IMR-90 (cell line): ENCODE results near the gene DCUN1D2. TPM values are rescaled to one million over a fixed set of nuclear protein-coding genes. Genes with fewer than 3 reads are reported as not detected.

Experiments used
- ATAC-seq: fragments of 200-7000 bp; cut with Tn5 transposase; 2 replicates; pipeline ENCODE4 v1.9.1; 2020; ENCODE audit warnings: low read depth, mild to moderate bottlenecking, moderate library complexity
- BruUV-seq: library from RNA; stranded (reverse); fragments of 400-500 nt; replicated peaks from 2 replicates; lab custom pipeline; 2021; lab: Mats Ljungman, UMichigan
- CTCF ChIA-PET: fragments of 300-600 bp; formaldehyde crosslinking; extraction: SDS; loops from one replicate; lab custom pipeline; 2021; ENCODE audit warnings: antibody characterized with exemption; lab: Yijun Ruan, JAX
- POLR2A ChIA-PET: fragments of 300-600 bp; sonication (Branson Sonifier 250); formaldehyde crosslinking; loops from one replicate; lab custom pipeline; 2022; ENCODE audit warnings: antibody characterized with exemption; ENCODE audit not compliant: unreplicated experiment; lab: Charles Lee
- DNase-seq: peaks from one replicate; pipeline ENCODE4 v3.0.0; 2013
- H2AFZ ChIP-seq: replicated peaks from 2 replicates; pipeline ENCODE3; 2013; ENCODE audit warnings: low read length, mild to moderate bottlenecking; ENCODE audit not compliant: poor library complexity
- H2AK5ac ChIP-seq: 2 replicates; pipeline ENCODE4 v1.6.1; 2013; ENCODE audit warnings: low read depth, low read length, inconsistent platforms
- H2AK9ac ChIP-seq: replicated peaks from 2 replicates; pipeline ENCODE3; 2013; ENCODE audit warnings: mild to moderate bottlenecking, low read depth, low read length, moderate library complexity; ENCODE audit not compliant: poor library complexity
- H2BK120ac ChIP-seq: 2 replicates; pipeline ENCODE4 v1.6.1; 2013; ENCODE audit warnings: low read depth, low read length, inconsistent platforms
- H2BK15ac ChIP-seq: 3 replicates; pipeline ENCODE4 v1.6.1; 2013; ENCODE audit warnings: low read depth, low read length, inconsistent platforms
- H2BK20ac ChIP-seq: 2 replicates; pipeline ENCODE4 v1.6.1; 2013; ENCODE audit warnings: low read depth, mild to moderate bottlenecking, inconsistent platforms, low read length, moderate library complexity
- H2BK5ac ChIP-seq: 2 replicates; pipeline ENCODE4 v1.6.1; 2013; ENCODE audit warnings: mild to moderate bottlenecking, low read depth, low read length, inconsistent platforms; ENCODE audit not compliant: poor library complexity, severe bottlenecking
- H3K14ac ChIP-seq: replicated peaks from 2 replicates; pipeline ENCODE4 v1.6.1; 2013; ENCODE audit warnings: low read depth, low read length, inconsistent platforms
- H3K18ac ChIP-seq: 2 replicates; pipeline ENCODE4 v1.6.1; 2013; ENCODE audit warnings: low read depth, low read length, control low read depth
- H3K23ac ChIP-seq: 2 replicates; pipeline ENCODE4 v1.6.1; 2013; ENCODE audit warnings: low read depth, low read length, inconsistent platforms
- H3K27ac ChIP-seq: 2 replicates; pipeline ENCODE4 v1.5.1; 2013; ENCODE audit warnings: mild to moderate bottlenecking, control low read depth, low read length; ENCODE audit not compliant: insufficient read depth
- H3K27me3 ChIP-seq: 2 replicates; pipeline ENCODE4 v1.6.1; 2013; ENCODE audit warnings: low read length; ENCODE audit not compliant: control insufficient read depth, insufficient read depth
- H3K36me3 ChIP-seq: 2 replicates; pipeline ENCODE4 v1.6.1; 2013; ENCODE audit warnings: low read length, mixed read lengths; ENCODE audit not compliant: control insufficient read depth, insufficient read depth
- H3K4ac ChIP-seq: 2 replicates; pipeline ENCODE4 v1.6.1; 2013; ENCODE audit warnings: low read depth, low read length, inconsistent platforms
- H3K4me1 ChIP-seq: 2 replicates; pipeline ENCODE4 v1.6.1; 2013; ENCODE audit warnings: low read length, mixed read lengths; ENCODE audit not compliant: control insufficient read depth, insufficient read depth
- H3K4me2 ChIP-seq: 2 replicates; pipeline ENCODE4 v1.6.1; 2013; ENCODE audit warnings: low read depth, mild to moderate bottlenecking, control low read depth, low read length, moderate library complexity
- H3K4me3 ChIP-seq: 2 replicates; pipeline ENCODE4 v1.5.1; 2013; ENCODE audit warnings: low read depth, mild to moderate bottlenecking, control low read depth, low read length, moderate library complexity; ENCODE audit not compliant: insufficient read depth
- H3K56ac ChIP-seq: 2 replicates; pipeline ENCODE4 v1.6.1; 2013; ENCODE audit warnings: low read length, inconsistent platforms; ENCODE audit not compliant: insufficient read depth; ENCODE audit errors: extremely low read depth
- H3K79me1 ChIP-seq, 2 experiments: 2 replicates each; pipeline ENCODE4 v1.6.1; 2013; ENCODE audit warnings: low read length in 2 of 2, inconsistent platforms in 1 of 2, low read depth in 1 of 2
- H3K9ac ChIP-seq: 2 replicates; pipeline ENCODE4 v1.6.1; 2013; ENCODE audit warnings: low read depth, low read length, control low read depth
- H3K9me1 ChIP-seq: 2 replicates; pipeline ENCODE4 v1.6.1; 2013; ENCODE audit warnings: low read length, inconsistent platforms; ENCODE audit not compliant: insufficient read depth
- H3K9me3 ChIP-seq: 2 replicates; pipeline ENCODE4 v1.6.1; 2013; ENCODE audit warnings: low read length; ENCODE audit not compliant: control insufficient read depth, insufficient read depth
- H4K20me1 ChIP-seq: 2 replicates; pipeline ENCODE4 v1.6.1; 2013; ENCODE audit warnings: low read length, inconsistent platforms; ENCODE audit not compliant: insufficient read depth
- H4K5ac ChIP-seq: 2 replicates; pipeline ENCODE4 v1.6.1; 2013; ENCODE audit warnings: mild to moderate bottlenecking, low read depth, low read length, control low read depth
- H4K8ac ChIP-seq, 2 experiments: 2 replicates each; pipeline ENCODE4 v1.6.1; 2013; ENCODE audit warnings: low read depth in 2 of 2, low read length in 2 of 2, control low read depth in 1 of 2, inconsistent platforms in 1 of 2
- H4K91ac ChIP-seq: 2 replicates; pipeline ENCODE4 v1.6.1; 2013; ENCODE audit warnings: low read depth, low read length, inconsistent platforms; ENCODE audit not compliant: insufficient read depth
- BHLHE40 ChIP-seq: fragments of 150-350 bp; IDR thresholded peaks from 2 replicates; pipeline ENCODE4 v1.6.1; 2016; ENCODE audit warnings: mild to moderate bottlenecking, low read depth, low read length
- CEBPB ChIP-seq: IDR thresholded peaks from 2 replicates; pipeline ENCODE4 v1.6.1; 2012; ENCODE audit warnings: low read depth, low read length, improper control_type of control experiment
- FOS ChIP-seq: fragments of 150-350 bp; IDR thresholded peaks from 2 replicates; pipeline ENCODE4 v1.6.1; 2016; ENCODE audit warnings: low read depth, low read length
- MAZ ChIP-seq: IDR thresholded peaks from 2 replicates; pipeline ENCODE4 v1.6.1; 2012; ENCODE audit warnings: low read depth, mild to moderate bottlenecking, low read length, improper control_type of control experiment, moderate library complexity, borderline replicate concordance
- MXI1 ChIP-seq: IDR thresholded peaks from 2 replicates; pipeline ENCODE4 v1.6.1; 2012; ENCODE audit warnings: low read depth, mild to moderate bottlenecking, low read length, moderate library complexity, borderline replicate concordance
- NFE2L2 ChIP-seq: fragments of 150-350 bp; IDR thresholded peaks from 2 replicates; pipeline ENCODE4 v1.6.1; 2016; ENCODE audit warnings: low read depth, mild to moderate bottlenecking, low read length
- POLR2A ChIP-seq: IDR thresholded peaks from 2 replicates; pipeline ENCODE4 v1.6.1; 2012; ENCODE audit warnings: mild to moderate bottlenecking, low read depth, low read length
- RAD21 ChIP-seq: IDR thresholded peaks from 2 replicates; pipeline ENCODE4 v1.6.1; 2012; ENCODE audit warnings: low read length, improper control_type of control experiment
- RCOR1 ChIP-seq: IDR thresholded peaks from 2 replicates; pipeline ENCODE4 v1.6.1; 2012; ENCODE audit warnings: mild to moderate bottlenecking, low read length, improper control_type of control experiment; ENCODE audit not compliant: insufficient replicate concordance
- RFX5 ChIP-seq: IDR thresholded peaks from 2 replicates; pipeline ENCODE4 v1.8.0; 2012; ENCODE audit warnings: low read depth, mild to moderate bottlenecking, low read length, moderate library complexity
- WGBS, 2 experiments: methylation state at CpG; one replicate each; pipeline versions ENCODE4 v1.1.5 to v1.1.7; 2013; ENCODE audit warnings: missing lambda C conversion rate in 2 of 2; ENCODE audit not compliant: insufficient read length in 1 of 2; ENCODE audit errors: extremely low coverage in 2 of 2; 5-methylcytosine and 5-hydroxymethylcytosine counted together
- dilution Hi-C: fragments of 300-500 bp; cut with HindIII; formaldehyde crosslinking; loops from one replicate; pipeline ENCODE4 v1.14.3; 2018; ENCODE audit warnings: low sequenced_read_pairs; ENCODE audit not compliant: unreplicated experiment
- in situ Hi-C: fragments of 300-500 bp; cut with MboI; formaldehyde crosslinking; loops from 3 replicates; pipeline ENCODE4 v1.14.3; 2019; ENCODE audit warnings: low sequenced_read_pairs, inconsistent platforms, mixed read lengths
- intact Hi-C: fragments of 100-400 bp; cut with micrococcal nuclease; formaldehyde crosslinking; loops from 2 replicates; pipeline ENCODE4 v1.10.0; 2022
- polyA plus RNA-seq, 3 experiments: library from polyadenylated mRNA; depleted of rRNA; stranded (reverse); fragments of >200 nt; gene quantifications; 2 replicates each; pipeline ENCODE4 v1.2.3, GENCODE V29; 2012; ENCODE audit warnings: low replicate concordance in 1 of 3
- total RNA-seq: library from RNA; depleted of rRNA; stranded (reverse); fragments of >200 nt; gene quantifications from 2 replicates; pipeline ENCODE4 v1.2.3, GENCODE V29; 2012
- TF ChIP-seq, protein P1 (sequence below): fragments of 150-350 bp; IDR thresholded peaks from 2 replicates; pipeline ENCODE4 v1.6.1; 2017; ENCODE audit warnings: mild to moderate bottlenecking, antibody characterized with exemption, low read length, low read depth
- TF ChIP-seq, protein P2 (sequence below): conservative IDR thresholded peaks from 2 replicates; pipeline ENCODE4 v1.5.1; 2012; ENCODE audit warnings: mild to moderate bottlenecking, low read depth, low read length, improper control_type of control experiment
- TF ChIP-seq, protein P3 (sequence below): fragments of 150-350 bp; IDR thresholded peaks from 2 replicates; pipeline ENCODE4 v1.6.1; 2016; ENCODE audit warnings: low read depth, mild to moderate bottlenecking, low read length, moderate library complexity, borderline replicate concordance

Gene DCUN1D2
- total and polyA plus RNA-seq, 2 of the 4 experiments (the other 2 are of a cell fraction): 8.1 to 11.5 TPM

DNA sequence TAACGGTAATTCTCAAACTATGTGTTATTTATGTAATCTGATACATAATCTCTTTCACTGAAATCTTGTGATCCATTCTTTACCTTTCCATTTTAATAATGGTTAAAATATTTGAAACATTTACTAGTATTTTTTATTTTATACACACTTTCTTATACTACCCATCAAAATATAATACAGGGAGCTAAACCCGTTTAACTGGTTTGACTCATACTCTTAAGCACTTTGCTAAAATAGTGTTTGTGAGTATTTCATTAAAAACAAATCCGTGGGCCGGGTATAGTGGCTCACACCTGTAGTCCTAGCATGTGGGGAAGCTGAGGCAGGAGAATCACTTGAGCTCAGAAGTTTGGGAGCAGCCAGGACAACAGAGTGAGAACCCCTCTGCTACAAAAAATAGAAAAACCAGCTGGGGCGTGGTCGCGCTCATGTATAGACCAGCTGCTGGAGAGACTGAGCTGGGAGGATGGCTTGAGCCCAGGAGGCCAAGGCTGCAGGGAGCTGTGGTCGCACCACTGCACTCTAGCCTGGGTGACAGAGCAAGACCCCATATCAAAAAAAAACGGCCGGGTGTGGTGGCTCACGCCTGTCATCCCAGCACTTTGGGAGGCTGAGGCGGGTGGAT, 43.8 kb upstream of the DCUN1D2 start:
- Histone ChIP-seq H3K4me2 (no peak overlapping the region), H2AFZ (no peak overlapping the region), H3K23ac (no peak overlapping the region), H4K20me1 (peaks cover 20% of the 10 kb centered on the region), H2BK120ac (no peak overlapping the region), H2BK5ac (no peak overlapping the region), H3K9me1 (peaks cover 20% of the 10 kb centered on the region), H3K27ac (no peak overlapping the region), H3K4ac (no peak overlapping the region), H4K91ac (no peak overlapping the region), H2BK15ac (no peak overlapping the region), H2BK20ac (no peak overlapping the region), H4K5ac (no peak overlapping the region), H3K18ac (no peak overlapping the region), H4K8ac (no peak overlapping the region), H3K9me3 (no peaks in the 10 kb centered on the region), H3K36me3 (peaks cover 51% of the 10 kb centered on the region), H3K14ac (no peak overlapping the region), H3K79me1 (peaks cover 11 to 45% of the 10 kb centered on the region in 2 experiments), H2AK9ac (no peak overlapping the region), H3K56ac (no peak overlapping the region), H3K4me3 (no peak overlapping the region), H3K4me1 (peaks cover 8% of the 10 kb centered on the region), H2AK5ac (no peak overlapping the region), H3K9ac (no peak overlapping the region), H3K27me3 (no peaks in the 10 kb centered on the region)
- intact Hi-C loops (no loop called here), dilution Hi-C loops (no loop called here), in situ Hi-C loops (no loop called here)
- BruUV-seq: no TSS peak
- POLR2A ChIA-PET: no interaction called here
- TF ChIP-seq BHLHE40: no peak
- TF ChIP-seq POLR2A: no peak
- TF ChIP-seq RFX5: no peak
- no peak for TF ChIP-seq MAZ
- no peak for TF ChIP-seq RCOR1
- TF ChIP-seq MXI1: no peak
- no peak for TF ChIP-seq RAD21
- TF ChIP-seq FOS: no peak
- TF ChIP-seq, protein P1, sequence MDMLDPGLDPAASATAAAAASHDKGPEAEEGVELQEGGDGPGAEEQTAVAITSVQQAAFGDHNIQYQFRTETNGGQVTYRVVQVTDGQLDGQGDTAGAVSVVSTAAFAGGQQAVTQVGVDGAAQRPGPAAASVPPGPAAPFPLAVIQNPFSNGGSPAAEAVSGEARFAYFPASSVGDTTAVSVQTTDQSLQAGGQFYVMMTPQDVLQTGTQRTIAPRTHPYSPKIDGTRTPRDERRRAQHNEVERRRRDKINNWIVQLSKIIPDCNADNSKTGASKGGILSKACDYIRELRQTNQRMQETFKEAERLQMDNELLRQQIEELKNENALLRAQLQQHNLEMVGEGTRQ: no peak
- TF ChIP-seq CEBPB: no peak
- no peak for TF ChIP-seq NFE2L2
- TF ChIP-seq, protein P2, sequence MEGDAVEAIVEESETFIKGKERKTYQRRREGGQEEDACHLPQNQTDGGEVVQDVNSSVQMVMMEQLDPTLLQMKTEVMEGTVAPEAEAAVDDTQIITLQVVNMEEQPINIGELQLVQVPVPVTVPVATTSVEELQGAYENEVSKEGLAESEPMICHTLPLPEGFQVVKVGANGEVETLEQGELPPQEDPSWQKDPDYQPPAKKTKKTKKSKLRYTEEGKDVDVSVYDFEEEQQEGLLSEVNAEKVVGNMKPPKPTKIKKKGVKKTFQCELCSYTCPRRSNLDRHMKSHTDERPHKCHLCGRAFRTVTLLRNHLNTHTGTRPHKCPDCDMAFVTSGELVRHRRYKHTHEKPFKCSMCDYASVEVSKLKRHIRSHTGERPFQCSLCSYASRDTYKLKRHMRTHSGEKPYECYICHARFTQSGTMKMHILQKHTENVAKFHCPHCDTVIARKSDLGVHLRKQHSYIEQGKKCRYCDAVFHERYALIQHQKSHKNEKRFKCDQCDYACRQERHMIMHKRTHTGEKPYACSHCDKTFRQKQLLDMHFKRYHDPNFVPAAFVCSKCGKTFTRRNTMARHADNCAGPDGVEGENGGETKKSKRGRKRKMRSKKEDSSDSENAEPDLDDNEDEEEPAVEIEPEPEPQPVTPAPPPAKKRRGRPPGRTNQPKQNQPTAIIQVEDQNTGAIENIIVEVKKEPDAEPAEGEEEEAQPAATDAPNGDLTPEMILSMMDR: no peak
- TF ChIP-seq, protein P3, sequence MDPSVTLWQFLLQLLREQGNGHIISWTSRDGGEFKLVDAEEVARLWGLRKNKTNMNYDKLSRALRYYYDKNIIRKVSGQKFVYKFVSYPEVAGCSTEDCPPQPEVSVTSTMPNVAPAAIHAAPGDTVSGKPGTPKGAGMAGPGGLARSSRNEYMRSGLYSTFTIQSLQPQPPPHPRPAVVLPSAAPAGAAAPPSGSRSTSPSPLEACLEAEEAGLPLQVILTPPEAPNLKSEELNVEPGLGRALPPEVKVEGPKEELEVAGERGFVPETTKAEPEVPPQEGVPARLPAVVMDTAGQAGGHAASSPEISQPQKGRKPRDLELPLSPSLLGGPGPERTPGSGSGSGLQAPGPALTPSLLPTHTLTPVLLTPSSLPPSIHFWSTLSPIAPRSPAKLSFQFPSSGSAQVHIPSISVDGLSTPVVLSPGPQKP: no peak
- DNase-seq (no peak), ATAC-seq (no peak)
- no CpG with 5 or more reads among the region's 12 CpGs for WGBS, 2 experiments
- CTCF ChIA-PET: interaction anchor here (1.1 to 1.6 kb wide), 2 partner anchors 10 to 28 kb away, joined by 3 read pairs; no protein-coding TSS in a partner anchor
